ENCODE results near the gene MAP3K10. TPM values are rescaled to one million over a fixed set of nuclear protein-coding genes. Genes with fewer than 3 reads are reported as not detected.

MAP3K10 gene
- total RNA-seq, 1 donor from 2014 or later: 21.9 TPM

GRCh38 chr19:40231544-40232424 lies 40.6 kb downstream of the MAP3K10 start:
- intact Hi-C loops (cut with micrococcal nuclease): no loop called here

- intact Hi-C loops (cut with micrococcal nuclease): no loop called here
Observed at GRCh38 chr19:40232479-40232878, 41.3 kb downstream of the MAP3K10 start.

- intact Hi-C loops (cut with micrococcal nuclease): no loop called here
Observed at GRCh38 chr19:40232949-40233810, 42.0 kb downstream of the MAP3K10 start.

- intact Hi-C loops (cut with micrococcal nuclease): no loop called here
Observed at GRCh38 chr19:40233811-40234389, 42.7 kb downstream of the MAP3K10 start.

- intact Hi-C loops (cut with micrococcal nuclease): no loop called here
Observed at GRCh38 chr19:40234429-40235237, 43.4 kb downstream of the MAP3K10 start.

- intact Hi-C loops (cut with micrococcal nuclease): no loop called here
Observed at GRCh38 chr19:40235238-40236025, 44.2 kb downstream of the MAP3K10 start.

GRCh38 chr19:40236026-40236355 lies 44.8 kb downstream of the MAP3K10 start:
- intact Hi-C loops (cut with micrococcal nuclease): no loop called here

- intact Hi-C loops (cut with micrococcal nuclease): no loop called here
Observed at GRCh38 chr19:40236366-40236765, 45.1 kb downstream of the MAP3K10 start.

- intact Hi-C loops (cut with micrococcal nuclease): no loop called here
Observed at GRCh38 chr19:40237791-40238190, 46.6 kb downstream of the MAP3K10 start.

- intact Hi-C loops (cut with micrococcal nuclease): no loop called here
Observed at GRCh38 chr19:40238775-40239174, 47.5 kb downstream of the MAP3K10 start.

- intact Hi-C loops (cut with micrococcal nuclease): no loop called here
Observed at GRCh38 chr19:40239415-40240226, 48.4 kb downstream of the MAP3K10 start.

GRCh38 chr19:40240332-40240731 lies 49.1 kb downstream of the MAP3K10 start:
- intact Hi-C loops (cut with micrococcal nuclease): no loop called here

GRCh38 chr19:40241125-40241808 lies 50.0 kb downstream of the MAP3K10 start:
- intact Hi-C loops (cut with micrococcal nuclease): no loop called here

- intact Hi-C loops (cut with micrococcal nuclease): no loop called here
Observed at GRCh38 chr19:40241809-40242384, 50.7 kb downstream of the MAP3K10 start.

GRCh38 chr19:40242480-40242879 lies 51.3 kb downstream of the MAP3K10 start:
- intact Hi-C loops (cut with micrococcal nuclease): no loop called here

- intact Hi-C loops (cut with micrococcal nuclease): no loop called here
Observed at GRCh38 chr19:40243181-40243580, 52.0 kb downstream of the MAP3K10 start.

- intact Hi-C loops (cut with micrococcal nuclease): no loop called here
Observed at GRCh38 chr19:40244579-40245317, 53.5 kb downstream of the MAP3K10 start.
